Subcutaneous abdominal adipose tissue (tissue), 5 donors: ENCODE data around the gene LETM1.
"Not testable (repeated sequence)": the region's sequence is repeated elsewhere in the genome, so short reads cannot be mapped to it uniquely, and the experiment has no call there.

Experiments
- H3K27ac ChIP-seq: one replicate; pipeline ENCODE4 v1.7.0; 2013; ENCODE audit warnings: low read depth, mild to moderate bottlenecking, inconsistent platforms, low read length, moderate library complexity
- H3K27me3 ChIP-seq, 5 donors: one replicate each; pipeline ENCODE4 v1.7.0; 2013; ENCODE audit warnings: low read length in 5 of 5, inconsistent platforms in 1 of 5; ENCODE audit not compliant: control insufficient read depth in 5 of 5, insufficient read depth in 4 of 5
- H3K36me3 ChIP-seq, 5 donors: one replicate each; pipeline ENCODE4 v1.7.0; 2013; ENCODE audit warnings: low read length in 5 of 5; ENCODE audit not compliant: control insufficient read depth in 5 of 5, insufficient read depth in 5 of 5
- H3K4me1 ChIP-seq, 5 donors: one replicate each; pipeline ENCODE4 v1.7.0; 2013; ENCODE audit warnings: low read length in 5 of 5, mild to moderate bottlenecking in 3 of 5, moderate library complexity in 1 of 5; ENCODE audit not compliant: control insufficient read depth in 5 of 5, insufficient read depth in 5 of 5
- H3K4me3 ChIP-seq, 5 donors: one replicate each; pipeline ENCODE4 v1.7.0; 2013; ENCODE audit warnings: low read length in 5 of 5, low read depth in 1 of 5
- H3K9ac ChIP-seq, 5 donors: one replicate each; pipeline ENCODE4 v1.7.0; 2013; ENCODE audit warnings: low read length in 5 of 5, mild to moderate bottlenecking in 4 of 5, moderate library complexity in 3 of 5
- H3K9me3 ChIP-seq, 5 donors: one replicate each; pipeline ENCODE4 v1.7.0; 2013; ENCODE audit warnings: low read length in 5 of 5; ENCODE audit not compliant: control insufficient read depth in 5 of 5
- donor health status: healthy.
- donor health status: healthy.
- donor health status: healthy.
- donor health status: healthy.
- donor health status: healthy.

Gene LETM1

DNA sequence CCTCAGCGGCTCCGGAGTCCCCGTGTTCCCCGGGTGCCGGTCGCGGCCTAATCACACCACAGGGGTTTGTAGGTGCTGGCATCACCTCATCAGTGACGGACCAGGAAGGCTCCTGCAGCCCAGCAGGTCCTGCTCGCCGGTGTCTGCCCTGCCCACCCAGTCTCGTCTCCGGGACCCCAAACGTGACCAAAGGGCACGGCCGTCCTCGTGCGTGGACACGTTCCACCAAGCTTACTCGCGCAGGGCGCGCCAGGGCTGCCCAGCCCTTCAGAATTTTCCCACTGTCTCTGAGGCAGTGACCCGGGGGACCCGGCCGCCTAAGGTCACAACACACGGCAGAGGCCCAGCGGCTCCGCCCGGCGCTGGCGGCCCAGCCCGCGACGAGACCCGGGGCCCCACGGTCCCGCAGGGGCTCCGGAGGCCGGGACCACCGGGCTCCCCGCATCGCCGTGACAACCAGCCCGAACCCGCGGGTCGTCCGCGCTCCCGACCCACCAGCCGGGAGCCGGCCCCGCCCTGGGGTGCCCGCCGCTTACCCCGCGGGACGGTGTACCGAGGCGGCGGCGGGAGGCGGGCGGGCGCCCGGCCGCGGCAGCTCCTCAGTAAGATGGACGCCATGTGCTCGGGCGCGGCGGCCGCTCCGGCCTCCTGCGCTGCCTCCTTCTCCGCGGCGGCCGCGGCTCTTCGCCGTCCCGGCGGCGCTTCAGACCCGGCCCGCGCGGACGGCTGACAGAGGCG lies 454 bp downstream of the LETM1 start:
- peaks cover 9 to 74% (median 62%) of the 10 kb centered on the region in 5 donors for H3K4me1 ChIP-seq
- no peaks in the 10 kb centered on the region for H3K27me3 ChIP-seq
- peaks cover 0 to 2% (median 0%) of the 10 kb centered on the region in 5 donors for H3K36me3 ChIP-seq
- H3K4me3 ChIP-seq, result peak overlapping the region; percentile 56 to 89 (median 78)
- peak overlapping the region; percentile 56 to 90 (median 82) for H3K9ac ChIP-seq
- H3K27ac ChIP-seq, result peak overlapping the region; percentile 74
- H3K9me3 ChIP-seq, result no peaks in the 10 kb centered on the region

DNA sequence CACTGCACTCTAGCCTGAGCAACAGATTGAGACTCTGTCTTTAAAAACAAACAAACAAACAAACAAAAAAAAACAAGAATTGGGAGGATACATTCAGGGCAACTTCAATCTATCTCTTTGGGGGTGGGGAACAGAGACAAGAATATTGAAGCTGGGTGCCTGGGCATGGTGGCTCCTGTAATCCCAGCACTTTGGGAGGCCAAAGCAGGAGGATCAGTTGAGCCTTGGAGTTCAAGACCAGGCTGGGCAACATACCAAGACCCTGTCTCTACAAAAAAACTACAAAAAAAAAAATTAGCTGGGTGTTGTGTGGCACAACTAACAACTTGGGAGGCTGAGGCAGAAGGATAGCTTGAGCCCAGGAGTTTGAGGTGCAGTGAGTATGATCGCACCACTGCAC lies 1.2 kb downstream of the LETM1 start:
- Histone ChIP-seq H3K4me1 (peaks cover 9 to 78% (median 67%) of the 10 kb centered on the region in 5 donors), H3K9ac (peak overlapping the region; percentile 56 to 90 (median 82)), H3K27me3 (no peaks in the 10 kb centered on the region), H3K9me3 (no peaks in the 10 kb centered on the region), H3K36me3 (peaks cover 0 to 2% (median 0%) of the 10 kb centered on the region in 5 donors), H3K4me3 (peak overlapping the region; percentile 56 to 89 (median 78)), H3K27ac (peak overlapping the region; percentile 74)

DNA sequence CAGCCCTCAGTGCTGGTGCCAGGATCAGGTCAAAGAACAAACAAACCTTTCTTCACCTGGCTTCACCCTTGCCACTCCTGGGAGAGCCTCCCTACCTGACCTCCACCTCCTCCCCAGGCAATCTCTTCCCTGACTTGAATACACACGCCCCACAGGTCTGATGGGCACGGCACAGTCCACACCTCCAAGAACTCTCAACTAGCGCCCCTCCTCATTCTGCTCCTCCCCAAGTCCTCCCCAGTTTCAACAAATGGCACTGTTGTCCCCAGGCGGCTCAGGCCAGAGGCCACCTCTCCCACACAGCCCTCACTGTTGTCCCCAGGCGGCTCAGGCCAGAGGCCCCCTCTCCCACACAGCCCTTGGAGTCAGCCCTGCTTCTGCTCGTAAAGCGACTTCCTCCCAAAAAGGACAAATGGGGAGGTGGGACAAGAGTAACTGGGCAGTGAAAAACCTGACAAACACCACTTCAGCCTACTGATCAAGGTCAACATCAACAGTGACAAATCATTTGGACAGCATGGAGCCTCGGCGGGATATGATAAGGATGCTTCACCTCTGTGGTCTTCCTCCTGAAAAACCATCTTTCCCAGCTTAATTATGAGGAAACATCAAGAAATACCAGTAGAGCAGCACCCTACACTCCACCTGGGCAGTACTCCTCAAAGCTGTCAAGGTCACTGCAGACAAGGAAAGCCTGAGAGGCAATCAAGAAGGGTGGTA lies 2.9 kb downstream of the LETM1 start:
- Histone ChIP-seq H3K4me1 (peaks cover 9 to 76% (median 57%) of the 10 kb centered on the region in 5 donors), H3K36me3 (peaks cover 0 to 2% (median 0%) of the 10 kb centered on the region in 5 donors), H3K27ac (peak overlapping the region; percentile 90), H3K9ac (peak overlapping the region in 1 of 5 donors; percentile 21), H3K4me3 (no peak overlapping the region), H3K9me3 (no peaks in the 10 kb centered on the region), H3K27me3 (no peaks in the 10 kb centered on the region)

DNA sequence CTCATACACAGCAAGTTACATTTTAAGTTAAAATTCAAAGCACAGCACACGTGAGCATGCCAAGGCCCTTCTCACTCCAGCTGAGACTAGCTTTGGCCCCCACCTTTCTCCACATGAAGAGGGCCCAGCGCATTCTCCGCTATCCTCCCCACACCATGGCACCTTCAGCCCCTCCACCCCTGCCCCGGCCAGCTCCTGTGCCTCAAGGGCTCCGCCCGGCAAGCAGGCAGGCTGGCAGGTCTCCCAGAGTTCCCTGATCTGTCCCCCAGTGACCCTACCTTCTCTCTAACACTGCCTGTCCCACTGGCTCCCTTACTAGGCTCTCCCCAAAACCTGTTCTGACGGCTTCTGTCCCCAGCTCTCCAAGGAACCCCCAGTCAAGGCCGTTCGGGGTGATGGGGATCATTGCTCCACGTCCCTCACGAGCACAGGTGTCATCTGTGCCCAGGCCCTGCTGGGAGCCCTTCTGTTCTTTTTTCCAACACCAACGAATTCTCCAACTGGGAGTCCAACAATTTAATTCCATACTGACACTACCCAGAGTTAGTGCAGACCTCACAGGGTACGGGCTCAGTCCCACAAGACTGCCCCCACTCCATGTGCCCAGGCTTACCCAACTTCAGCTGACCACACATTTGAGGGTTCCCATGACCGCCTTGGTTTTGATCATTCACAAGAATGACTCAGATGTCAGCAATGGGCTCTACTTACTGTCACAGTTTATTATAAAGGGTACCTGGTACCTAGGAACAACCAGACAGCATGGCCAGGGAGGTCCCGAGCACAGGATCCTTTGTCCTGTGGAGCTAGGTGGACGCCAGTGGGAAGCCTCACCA lies 4.2 kb downstream of the LETM1 start:
- Histone ChIP-seq H3K4me3 (peak overlapping the region in 1 of 5 donors; percentile 0), H3K36me3 (peaks cover 0 to 7% (median under 1%) of the 10 kb centered on the region in 5 donors), H3K27me3 (no peaks in the 10 kb centered on the region), H3K9me3 (no peaks in the 10 kb centered on the region), H3K9ac (peak overlapping the region in 4 of 5 donors; percentile 16 to 56 (median 31)), H3K27ac (peak overlapping the region; percentile 90), H3K4me1 (peaks cover 5 to 63% (median 49%) of the 10 kb centered on the region in 5 donors)

DNA sequence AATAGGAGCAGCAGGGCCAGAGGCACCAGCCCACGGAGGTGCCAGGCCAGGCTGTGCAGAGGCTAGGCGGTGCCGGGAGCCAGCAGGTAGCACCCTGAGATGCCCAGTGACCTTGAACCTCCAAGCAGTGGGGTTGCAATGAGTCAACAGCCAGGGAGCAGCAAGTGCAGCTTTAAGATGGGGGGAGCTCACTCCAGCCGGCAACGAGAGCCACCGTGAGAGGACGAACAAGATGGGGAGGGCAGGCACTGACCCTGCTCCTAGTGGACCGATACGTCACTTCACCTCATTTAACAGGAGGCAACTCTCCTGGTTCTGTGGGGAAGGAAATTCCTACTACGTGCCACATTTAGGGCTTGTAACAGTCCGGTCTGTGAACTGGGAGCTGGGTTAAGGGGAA lies 4.8 kb downstream of the LETM1 start:
- Histone ChIP-seq H3K27me3 (no peaks in the 10 kb centered on the region), H3K4me3 (peak overlapping the region in 1 of 5 donors; percentile 0), H3K9ac (peak overlapping the region in 3 of 5 donors; percentile 16 to 42 (median 20)), H3K36me3 (peaks cover 0 to 11% (median 3%) of the 10 kb centered on the region in 5 donors), H3K9me3 (no peaks in the 10 kb centered on the region), H3K4me1 (peaks cover 5 to 58% (median 43%) of the 10 kb centered on the region in 5 donors), H3K27ac (peak overlapping the region; percentile 90)

DNA sequence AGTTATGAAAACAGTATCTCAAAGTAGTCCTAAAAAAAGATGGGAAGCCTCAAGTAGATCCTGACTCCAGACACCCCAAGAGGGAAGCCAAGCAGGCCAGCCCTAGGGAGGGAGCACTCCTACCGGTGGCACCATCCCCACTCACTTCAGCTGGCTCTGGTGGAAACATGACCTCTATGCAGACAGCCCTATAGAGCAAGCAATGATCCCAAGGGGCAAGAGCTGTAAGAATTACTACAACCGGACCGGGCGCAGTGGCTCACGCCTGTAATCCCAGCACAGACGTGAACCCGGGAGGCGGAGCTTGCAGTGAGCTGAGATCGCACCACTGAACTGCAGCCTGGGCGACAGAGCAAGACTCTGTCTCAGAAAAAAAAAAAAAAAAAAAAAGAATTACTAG lies 5.7 kb downstream of the LETM1 start:
- Histone ChIP-seq H3K9ac (no peak overlapping the region), H3K4me1 (peaks cover 5 to 56% (median 40%) of the 10 kb centered on the region in 5 donors), H3K9me3 (no peaks in the 10 kb centered on the region), H3K36me3 (peaks cover 0 to 14% (median 5%) of the 10 kb centered on the region in 5 donors), H3K4me3 (no peak overlapping the region), H3K27ac (peak overlapping the region; percentile 90), H3K27me3 (no peaks in the 10 kb centered on the region)

DNA sequence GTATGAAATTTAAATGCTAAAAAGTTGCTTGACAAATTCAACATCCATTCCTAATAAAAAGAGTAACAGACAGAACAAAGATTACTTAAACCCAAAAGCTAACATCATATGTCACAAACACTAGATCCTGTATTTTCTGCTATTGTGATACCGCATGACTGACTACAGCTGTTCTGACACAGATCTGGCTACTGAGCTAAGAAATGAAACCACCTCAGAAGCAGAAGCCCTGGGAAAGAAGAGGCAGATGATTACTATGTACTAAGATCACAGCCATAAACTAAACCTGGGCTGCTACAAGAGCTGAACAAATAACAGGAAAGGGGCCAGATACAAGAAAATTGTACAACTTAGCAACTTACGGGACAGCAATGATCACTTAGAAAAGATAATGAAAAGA lies 9.4 kb downstream of the LETM1 start:
- Histone ChIP-seq H3K9ac (no peak overlapping the region), H3K9me3 (no peaks in the 10 kb centered on the region), H3K4me1 (peaks cover 10 to 48% (median 38%) of the 10 kb centered on the region in 5 donors), H3K27ac (no peak overlapping the region), H3K36me3 (peaks cover 0 to 35% (median 28%) of the 10 kb centered on the region in 5 donors), H3K4me3 (no peak overlapping the region), H3K27me3 (no peaks in the 10 kb centered on the region)

DNA sequence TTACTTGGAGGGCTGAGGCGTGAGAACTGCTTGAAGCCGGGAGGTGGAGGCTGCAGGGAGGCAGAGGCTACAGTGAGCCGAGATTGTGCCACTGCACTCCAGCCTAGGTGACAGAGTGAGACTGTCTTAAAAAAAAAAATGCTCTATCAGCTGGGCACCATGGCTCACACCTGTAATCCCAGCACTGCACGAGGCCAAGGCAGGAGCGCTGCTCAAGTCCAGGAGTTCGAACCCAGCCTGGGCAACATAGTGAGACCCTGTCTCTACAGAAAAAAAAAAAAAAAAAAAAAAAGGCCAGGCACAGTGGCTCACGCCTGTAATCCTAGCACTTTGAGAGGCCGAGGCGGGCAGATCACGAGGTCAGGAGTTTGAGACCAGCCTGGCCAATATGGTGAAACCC lies 11.3 kb downstream of the LETM1 start:
- H3K9me3 ChIP-seq, H3K27me3 ChIP-seq, H3K4me3 ChIP-seq, H3K9ac ChIP-seq, H3K27ac ChIP-seq: not testable (repeated sequence)
- peaks cover 0 to 51% (median 40%) of the 10 kb centered on the region in 5 donors for H3K36me3 ChIP-seq
- peaks cover 7 to 32% (median 20%) of the 10 kb centered on the region in 5 donors for H3K4me1 ChIP-seq

DNA sequence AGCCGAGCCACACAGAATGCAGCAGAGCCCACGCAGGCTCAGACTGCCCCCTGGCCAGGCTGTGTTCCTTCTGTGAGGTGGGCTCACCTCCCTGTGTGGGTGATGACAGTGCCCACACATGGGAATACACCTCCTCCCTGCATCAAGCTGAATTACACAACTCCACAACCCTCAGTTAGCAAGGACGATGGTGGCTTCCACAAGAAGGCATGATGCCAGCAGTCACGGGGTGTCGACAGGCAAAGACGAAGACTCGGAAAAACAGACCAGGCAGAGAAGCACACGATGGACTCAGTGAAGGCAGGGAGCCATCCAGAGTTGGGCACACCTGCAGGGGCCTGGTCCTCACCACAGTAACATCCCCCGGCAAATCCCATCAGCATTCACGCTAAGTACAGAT lies 12.1 kb downstream of the LETM1 start:
- Histone ChIP-seq H3K4me1 (peaks cover 7 to 26% (median 18%) of the 10 kb centered on the region in 5 donors), H3K27me3 (no peaks in the 10 kb centered on the region), H3K9me3 (no peaks in the 10 kb centered on the region), H3K9ac (no peak overlapping the region), H3K36me3 (peaks cover 0 to 58% (median 48%) of the 10 kb centered on the region in 5 donors), H3K4me3 (no peak overlapping the region), H3K27ac (no peak overlapping the region)
